ENCODE measurements around the gene RBM44.
"Not testable (repeated sequence)": the region's sequence is repeated elsewhere in the genome, so short reads cannot be mapped to it uniquely, and the experiment has no call there.

Gene RBM44

GRCh38 chr2:237798236-237799059, at the start of gene RBM44:
TSS of gene RBM44 (plus strand) at chr2:237798779. CDS start at chr2:237813610, 14,831 bp downstream.
- DNase-seq (ENCODE audit: low spot score in 2 of 2) = no peak
- Histone ChIP-seq H3K9me3 (no peaks in the 10 kb centered on the region), H3K4me3 (no peak within 1 kb of the TSS), H3K27me3 (ENCODE audit: low read depth) (no peaks in the 10 kb centered on the region; the same call in 1 of the 2 replicates), H3K4me1 (no peaks in the 10 kb centered on the region), H3K36me3 (replicated peaks) (no peaks in the 10 kb centered on the region)
- in situ Hi-C loops (cut with MboI; ENCODE audit: low sequenced_read_pairs) = no loop called here

GRCh38 chr2:237749002-237749401, 49.6 kb upstream of the RBM44 start:
- no peak overlapping the region for H3K4me3 ChIP-seq
- H3K36me3 ChIP-seq (replicated peaks) = peaks cover 18% of the 10 kb centered on the region
- DNase-seq (ENCODE audit: low spot score in 2 of 2) = no peak
- H3K9me3 ChIP-seq = no peaks in the 10 kb centered on the region
- no peaks in the 10 kb centered on the region for H3K27me3 ChIP-seq (ENCODE audit: low read depth)
- H3K4me1 ChIP-seq = no peaks in the 10 kb centered on the region
- in situ Hi-C loops (cut with MboI; ENCODE audit: low sequenced_read_pairs) = no loop called here

GRCh38 chr2:237749961-237750360, 48.6 kb upstream of the RBM44 start:
- no peak for DNase-seq (ENCODE audit: low spot score in 2 of 2)
- Histone ChIP-seq H3K36me3 (replicated peaks) (peaks cover 25% of the 10 kb centered on the region), H3K4me1 (no peaks in the 10 kb centered on the region), H3K4me3 (no peak overlapping the region), H3K9me3 (no peaks in the 10 kb centered on the region), H3K27me3 (ENCODE audit: low read depth) (no peaks in the 10 kb centered on the region)
- in situ Hi-C loops (cut with MboI; ENCODE audit: low sequenced_read_pairs) = no loop called here

GRCh38 chr2:237750441-237750840, 48.1 kb upstream of the RBM44 start:
- H3K4me3 ChIP-seq; H3K27me3 ChIP-seq (ENCODE audit: low read depth); in situ Hi-C loops (cut with MboI; ENCODE audit: low sequenced_read_pairs); H3K4me1 ChIP-seq; DNase-seq (ENCODE audit: low spot score in 2 of 2); H3K9me3 ChIP-seq: not testable (repeated sequence)
- H3K36me3 ChIP-seq (replicated peaks) = peaks cover 29% of the 10 kb centered on the region

- no peaks in the 10 kb centered on the region for H3K4me1 ChIP-seq
- no peaks in the 10 kb centered on the region for H3K27me3 ChIP-seq (ENCODE audit: low read depth)
- H3K4me3 ChIP-seq = no peak overlapping the region
- no peak for DNase-seq (ENCODE audit: low spot score in 2 of 2)
- H3K9me3 ChIP-seq = no peaks in the 10 kb centered on the region
- in situ Hi-C loops (cut with MboI; ENCODE audit: low sequenced_read_pairs) = no loop called here
- peaks cover 33% of the 10 kb centered on the region for H3K36me3 ChIP-seq (replicated peaks)
Observed at GRCh38 chr2:237752761-237753165, 45.8 kb upstream of the RBM44 start.

GRCh38 chr2:237754182-237754581, 44.4 kb upstream of the RBM44 start:
- H3K4me1 ChIP-seq = no peaks in the 10 kb centered on the region
- no peak overlapping the region for H3K4me3 ChIP-seq
- in situ Hi-C loops (cut with MboI; ENCODE audit: low sequenced_read_pairs) = no loop called here
- H3K36me3 ChIP-seq (replicated peaks) = peaks cover 34% of the 10 kb centered on the region
- no peak for DNase-seq (ENCODE audit: low spot score in 2 of 2)
- H3K9me3 ChIP-seq = no peaks in the 10 kb centered on the region
- H3K27me3 ChIP-seq (ENCODE audit: low read depth) = no peaks in the 10 kb centered on the region

- no peak for DNase-seq (ENCODE audit: low spot score in 2 of 2)
- peaks cover 37% of the 10 kb centered on the region for H3K36me3 ChIP-seq (replicated peaks)
- in situ Hi-C loops (cut with MboI; ENCODE audit: low sequenced_read_pairs) = no loop called here
Observed at GRCh38 chr2:237754626-237755248, 43.8 kb upstream of the RBM44 start.

GRCh38 chr2:237757616-237758015, 41.0 kb upstream of the RBM44 start:
- in situ Hi-C loops (cut with MboI; ENCODE audit: low sequenced_read_pairs) = no loop called here
- Histone ChIP-seq H3K4me1 (no peaks in the 10 kb centered on the region), H3K4me3 (no peak overlapping the region), H3K9me3 (no peaks in the 10 kb centered on the region), H3K36me3 (replicated peaks) (peaks cover 43% of the 10 kb centered on the region), H3K27me3 (ENCODE audit: low read depth) (no peaks in the 10 kb centered on the region)
- no peak for DNase-seq (ENCODE audit: low spot score in 2 of 2)

More at GRCh38 chr2:237754626-237755248, 43.8 kb upstream of the RBM44 start:
- H3K4me1 ChIP-seq = no peaks in the 10 kb centered on the region
- H3K27me3 ChIP-seq (ENCODE audit: low read depth) = no peaks in the 10 kb centered on the region
- H3K9me3 ChIP-seq = no peaks in the 10 kb centered on the region
- H3K4me3 ChIP-seq = no peak overlapping the region

GRCh38 chr2:237758185-237758584, 40.4 kb upstream of the RBM44 start:
- Histone ChIP-seq H3K4me1 (no peaks in the 10 kb centered on the region), H3K4me3 (no peak overlapping the region), H3K9me3 (no peaks in the 10 kb centered on the region), H3K27me3 (ENCODE audit: low read depth) (no peaks in the 10 kb centered on the region), H3K36me3 (replicated peaks) (peaks cover 40% of the 10 kb centered on the region)
- in situ Hi-C loops (cut with MboI; ENCODE audit: low sequenced_read_pairs) = no loop called here
- no peak for DNase-seq (ENCODE audit: low spot score in 2 of 2)

- Histone ChIP-seq H3K9me3 (no peaks in the 10 kb centered on the region), H3K27me3 (ENCODE audit: low read depth) (no peaks in the 10 kb centered on the region), H3K4me1 (no peaks in the 10 kb centered on the region), H3K4me3 (no peak overlapping the region), H3K36me3 (replicated peaks) (peaks cover 33% of the 10 kb centered on the region)
- in situ Hi-C loops (cut with MboI; ENCODE audit: low sequenced_read_pairs) = no loop called here
- no peak for DNase-seq (ENCODE audit: low spot score in 2 of 2)
Observed at GRCh38 chr2:237759176-237759575, 39.4 kb upstream of the RBM44 start.

- no peaks in the 10 kb centered on the region for H3K4me1 ChIP-seq
- H3K36me3 ChIP-seq (replicated peaks) = peaks cover 22% of the 10 kb centered on the region
- DNase-seq (ENCODE audit: low spot score in 2 of 2) = no peak
- H3K27me3 ChIP-seq (ENCODE audit: low read depth) = no peaks in the 10 kb centered on the region
- no peak overlapping the region for H3K4me3 ChIP-seq
- in situ Hi-C loops (cut with MboI; ENCODE audit: low sequenced_read_pairs) = no loop called here
- H3K9me3 ChIP-seq = no peaks in the 10 kb centered on the region
Observed at GRCh38 chr2:237760506-237761502, 37.8 kb upstream of the RBM44 start.

GRCh38 chr2:237762291-237763182, 36.0 kb upstream of the RBM44 start:
- DNase-seq (ENCODE audit: low spot score in 2 of 2); H3K27me3 ChIP-seq (ENCODE audit: low read depth); H3K9me3 ChIP-seq; H3K4me1 ChIP-seq; in situ Hi-C loops (cut with MboI; ENCODE audit: low sequenced_read_pairs); H3K4me3 ChIP-seq: not testable (repeated sequence)
- H3K36me3 ChIP-seq (replicated peaks) = peaks cover 19% of the 10 kb centered on the region

GRCh38 chr2:237763812-237764211, 34.8 kb upstream of the RBM44 start:
- Histone ChIP-seq H3K4me3 (no peak overlapping the region), H3K9me3 (no peaks in the 10 kb centered on the region), H3K36me3 (replicated peaks) (peaks cover 16% of the 10 kb centered on the region), H3K27me3 (ENCODE audit: low read depth) (no peaks in the 10 kb centered on the region), H3K4me1 (no peaks in the 10 kb centered on the region)
- in situ Hi-C loops (cut with MboI; ENCODE audit: low sequenced_read_pairs) = no loop called here
- DNase-seq (ENCODE audit: low spot score in 2 of 2) = no peak
